Activated CD4-positive, CD25-positive, alpha-beta regulatory T cell treated with anti-CD3 and anti-CD28 coated beads, Interleukin-2, amount 50 U/mL, for 16 hours (primary cell): ENCODE results near the gene CPNE2.
A peak's percentile ranks its signal among the peaks of the same experiment; 100 is the strongest.
"Not testable (repeated sequence)": the region's sequence is repeated elsewhere in the genome, so short reads cannot be mapped to it uniquely, and the experiment has no call there.

Source experiments
- DNase-seq: peaks from one replicate; pipeline ENCODE4 v3.0.0-alpha.2; 2020; ENCODE audit warnings: low read depth, low spot score

CPNE2 gene

GRCh38 chr16:57069635-57070370 is 22.6 kb upstream of the CPNE2 start:
- no peak for DNase-seq

GRCh38 chr16:57070424-57070823 is 22.0 kb upstream of the CPNE2 start:
- DNase-seq = no peak

GRCh38 chr16:57071081-57071732 is 21.2 kb upstream of the CPNE2 start:
- not testable (repeated sequence) for DNase-seq

- DNase-seq = no peak
Measured at GRCh38 chr16:57071831-57072582, 20.4 kb upstream of the CPNE2 start.

- no peak for DNase-seq
Measured at GRCh38 chr16:57072616-57073275, 19.6 kb upstream of the CPNE2 start.

- DNase-seq = no peak
Measured at GRCh38 chr16:57077714-57078113, 14.7 kb upstream of the CPNE2 start.

GRCh38 chr16:57081744-57082143 is 10.6 kb upstream of the CPNE2 start:
- no peak for DNase-seq

- DNase-seq = no peak
Measured at GRCh38 chr16:57082664-57083063, 9.7 kb upstream of the CPNE2 start.

- no peak for DNase-seq
Measured at GRCh38 chr16:57083485-57084126, 8.8 kb upstream of the CPNE2 start.

- peak; percentile 54 for DNase-seq
Measured at GRCh38 chr16:57084257-57084770, 8.1 kb upstream of the CPNE2 start.

- DNase-seq = no peak
Measured at GRCh38 chr16:57084996-57085395, 7.4 kb upstream of the CPNE2 start.

GRCh38 chr16:57087003-57087402 is 5.4 kb upstream of the CPNE2 start:
- no peak for DNase-seq

GRCh38 chr16:57089406-57089805 is 3.0 kb upstream of the CPNE2 start:
- no peak for DNase-seq

GRCh38 chr16:57091200-57091974 is 996 bp upstream of the CPNE2 start:
- DNase-seq = no peak

- no peak for DNase-seq
Measured at GRCh38 chr16:57092786-57093411, 516 bp downstream of the CPNE2 start.

- no peak for DNase-seq
Measured at GRCh38 chr16:57093666-57094564, 1.5 kb downstream of the CPNE2 start.

GRCh38 chr16:57094911-57095310 is 2.5 kb downstream of the CPNE2 start:
- no peak for DNase-seq

GRCh38 chr16:57096192-57096591 is 3.8 kb downstream of the CPNE2 start:
- DNase-seq = no peak

- DNase-seq = no peak
Measured at GRCh38 chr16:57096793-57097192, 4.4 kb downstream of the CPNE2 start.
